Frontal cortex (tissue), 4 donors: ENCODE measurements around the gene CWC15. TPM values are rescaled to one million over a fixed set of nuclear protein-coding genes. Genes with fewer than 3 reads are reported as not detected.
"Not testable (repeated sequence)": the region's sequence is repeated elsewhere in the genome, so short reads cannot be mapped to it uniquely, and the experiment has no call there.

Experiments
- DNase-seq, 2 donors: peaks; one replicate each; pipeline ENCODE4 v3.0.0; 2012; ENCODE audit warnings: low spot score in 2 of 2
- FAIRE-seq: peaks from 2 replicates; lab custom pipeline; 2012; peaks lifted over from hg19 to GRCh38; lab: Jason Lieb, UNC
- total RNA-seq: library from RNA; depleted of rRNA; stranded (reverse); fragments of >200 nt; gene quantifications from one replicate; pipeline ENCODE4 v1.2.3, GENCODE V29; 2014
- donor health status: control.
- donor health status: control.
- donor health status: control.

Gene CWC15
- total RNA-seq, 1 donor from 2014 or later, result 53.8 TPM

GRCh38 chr11:94958121-94958696 is 15.1 kb downstream of the CWC15 start:
- DNase-seq, result no peak
- no peak for FAIRE-seq

- FAIRE-seq (no peak), DNase-seq (no peak)
These were observed 16.4 kb downstream of the CWC15 start for GRCh38 chr11:94956963-94957362.

GRCh38 chr11:94954753-94955152 is 18.6 kb downstream of the CWC15 start:
- no peak for DNase-seq
- FAIRE-seq, result no peak

- no peak for FAIRE-seq
- DNase-seq, result no peak
These were observed 25.2 kb downstream of the CWC15 start for GRCh38 chr11:94948070-94948617.

GRCh38 chr11:94946812-94947211 is 26.5 kb downstream of the CWC15 start:
- DNase-seq (no peak), FAIRE-seq (no peak)

- DNase-seq (no peak), FAIRE-seq (no peak)
These were observed 32.2 kb downstream of the CWC15 start for GRCh38 chr11:94941131-94941530.

- FAIRE-seq (no peak), DNase-seq (no peak)
These were observed 34.0 kb downstream of the CWC15 start for GRCh38 chr11:94939346-94939745.

GRCh38 chr11:94938095-94939055 is 35.0 kb downstream of the CWC15 start:
- FAIRE-seq, result no peak
- DNase-seq, result peak in 1 of 2 donors; percentile 24

GRCh38 chr11:94934846-94935245 is 38.5 kb downstream of the CWC15 start:
- DNase-seq (no peak), FAIRE-seq (no peak)

GRCh38 chr11:94934362-94934761 is 39.0 kb downstream of the CWC15 start:
- FAIRE-seq, result no peak
- DNase-seq, result no peak

- no peak for DNase-seq
- FAIRE-seq, result no peak
These were observed 39.9 kb downstream of the CWC15 start for GRCh38 chr11:94933223-94934130.

GRCh38 chr11:94932503-94932902 is 40.9 kb downstream of the CWC15 start:
- FAIRE-seq (no peak), DNase-seq (no peak)

GRCh38 chr11:94932072-94932471 is 41.3 kb downstream of the CWC15 start:
- FAIRE-seq, result not testable (repeated sequence)

GRCh38 chr11:94928117-94928990 is 45.0 kb downstream of the CWC15 start:
- no peak for FAIRE-seq
- DNase-seq, result no peak

More at GRCh38 chr11:94932072-94932471, 41.3 kb downstream of the CWC15 start:
- not testable (repeated sequence) for DNase-seq

GRCh38 chr11:94926698-94927237 is 46.6 kb downstream of the CWC15 start:
- FAIRE-seq, result no peak

GRCh38 chr11:94926271-94926625 is 47.1 kb downstream of the CWC15 start:
- no peak for FAIRE-seq

More at GRCh38 chr11:94926698-94927237, 46.6 kb downstream of the CWC15 start:
- DNase-seq, result peak in 1 of 2 donors; percentile 43

GRCh38 chr11:94925422-94926270 is 47.7 kb downstream of the CWC15 start:
- FAIRE-seq, result no peak

More at GRCh38 chr11:94926271-94926625, 47.1 kb downstream of the CWC15 start:
- DNase-seq, result no peak

GRCh38 chr11:94924612-94925011 is 48.7 kb downstream of the CWC15 start:
- DNase-seq (no peak), FAIRE-seq (no peak)

More at GRCh38 chr11:94925422-94926270, 47.7 kb downstream of the CWC15 start:
- no peak for DNase-seq
